ENCODE measurements around the gene HDAC4. TPM values are rescaled to one million over a fixed set of nuclear protein-coding genes. Genes with fewer than 3 reads are reported as not detected.

HDAC4 gene
- total and polyA plus RNA-seq, 5 donors, result 7.8 to 29.1 (median 22.5) TPM

DNA sequence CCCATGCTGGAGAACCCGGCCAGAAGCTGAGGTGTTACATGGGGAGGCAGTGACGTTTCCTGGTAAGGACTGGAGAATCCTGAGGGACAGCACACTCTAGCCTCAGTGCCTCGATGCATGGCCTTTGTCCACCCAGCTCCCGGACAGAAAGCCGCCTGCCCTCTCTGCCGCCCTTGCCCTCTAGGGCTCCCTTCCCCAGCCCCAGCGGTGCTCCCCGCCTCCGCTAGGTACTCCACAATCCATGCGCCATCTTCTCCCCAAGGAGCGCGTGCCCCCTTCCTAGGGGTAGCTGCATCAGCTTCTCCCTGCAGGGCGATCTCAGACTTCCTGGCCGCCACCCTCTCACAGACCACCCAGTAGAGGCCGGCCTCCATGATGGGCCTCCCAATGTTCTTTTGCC lies 301.3 kb downstream of the HDAC4 start:
- Histone ChIP-seq H3K9me3 (ENCODE audit: control insufficient read depth, low read length) (no peaks in the 10 kb centered on the region), H3K4me1 (ENCODE audit: control insufficient read depth, insufficient read depth, low read length) (no peaks in the 10 kb centered on the region), H3K27me3 (ENCODE audit: control insufficient read depth, insufficient read depth) (no peaks in the 10 kb centered on the region), H3K27ac (ENCODE audit: low read length) (no peak overlapping the region), H3K4me3 (ENCODE audit: low read length) (no peak overlapping the region)
- 94% methylated on average over 15 of the region's 15 CpGs for WGBS
- no peak for ATAC-seq
- intact Hi-C loops (cut with DNase I), result no loop called here
- no peak for DNase-seq

DNA sequence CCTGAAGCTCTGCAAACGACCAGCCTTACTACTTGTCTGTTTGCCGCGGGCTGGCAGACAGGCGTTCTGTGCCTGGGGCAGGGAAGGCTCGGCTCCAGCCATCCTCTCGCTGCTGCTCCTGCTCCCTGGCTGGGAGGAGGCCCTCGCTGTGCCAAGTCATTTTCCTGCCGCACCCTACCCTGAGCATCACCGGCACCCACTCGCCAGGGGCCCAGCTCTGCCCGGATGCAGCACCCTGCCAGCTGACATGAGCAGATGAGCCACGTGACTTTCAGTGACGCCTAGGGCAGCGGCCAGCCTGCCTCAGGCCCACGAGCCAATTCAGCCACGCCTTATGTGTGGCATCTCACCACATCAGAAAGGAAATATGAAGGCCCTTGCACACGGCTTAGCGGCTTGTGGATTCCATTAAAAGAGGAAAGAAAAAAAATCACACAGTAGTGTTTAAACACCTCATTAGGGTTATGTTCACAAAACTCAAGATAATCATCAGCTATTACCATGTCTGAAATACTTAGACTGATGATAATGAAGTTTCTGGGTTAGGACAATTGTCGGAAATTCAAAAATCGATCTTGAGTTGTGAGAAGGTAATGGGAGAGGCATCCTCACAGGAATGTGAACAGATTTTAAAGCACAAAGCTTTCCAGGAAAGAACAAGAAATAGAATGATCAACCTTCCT lies 302.4 kb downstream of the HDAC4 start:
- Histone ChIP-seq H3K27me3 (ENCODE audit: control insufficient read depth, insufficient read depth) (no peaks in the 10 kb centered on the region), H3K4me3 (ENCODE audit: low read length) (no peak overlapping the region), H3K9me3 (ENCODE audit: control insufficient read depth, low read length) (no peaks in the 10 kb centered on the region), H3K27ac (ENCODE audit: low read length) (no peak overlapping the region), H3K4me1 (ENCODE audit: control insufficient read depth, insufficient read depth, low read length) (no peaks in the 10 kb centered on the region)
- intact Hi-C loops (cut with DNase I), result no loop called here
- DNase-seq (no peak), ATAC-seq (no peak)
- WGBS, result 78% methylated on average over 20 of the region's 20 CpGs

DNA sequence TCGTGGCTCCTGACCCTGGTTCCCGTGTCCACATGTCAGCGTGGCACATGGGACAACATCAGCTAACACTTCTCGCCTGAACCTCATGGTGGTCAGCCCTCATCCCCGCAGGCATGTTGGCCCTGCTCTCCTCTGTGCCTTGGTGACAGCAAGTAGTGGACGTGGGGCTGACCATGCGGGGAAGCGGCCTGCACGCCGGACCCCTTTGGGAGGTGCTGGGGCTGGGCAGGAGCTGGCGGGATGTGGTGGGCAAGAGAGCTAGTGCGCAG lies 303.5 kb downstream of the HDAC4 start:
- ATAC-seq, result no peak
- intact Hi-C loops (cut with DNase I), result no loop called here
- no peaks in the 10 kb centered on the region for H3K9me3 ChIP-seq (ENCODE audit: control insufficient read depth, low read length)
- no peak for DNase-seq
- no peak overlapping the region for H3K4me3 ChIP-seq (ENCODE audit: low read length)
- H3K27me3 ChIP-seq (ENCODE audit: control insufficient read depth, insufficient read depth), result no peaks in the 10 kb centered on the region
- no peaks in the 10 kb centered on the region for H3K4me1 ChIP-seq (ENCODE audit: control insufficient read depth, insufficient read depth, low read length)
- no peak overlapping the region for H3K27ac ChIP-seq (ENCODE audit: low read length)
- 88% methylated on average over 12 of the region's 12 CpGs for WGBS

DNA sequence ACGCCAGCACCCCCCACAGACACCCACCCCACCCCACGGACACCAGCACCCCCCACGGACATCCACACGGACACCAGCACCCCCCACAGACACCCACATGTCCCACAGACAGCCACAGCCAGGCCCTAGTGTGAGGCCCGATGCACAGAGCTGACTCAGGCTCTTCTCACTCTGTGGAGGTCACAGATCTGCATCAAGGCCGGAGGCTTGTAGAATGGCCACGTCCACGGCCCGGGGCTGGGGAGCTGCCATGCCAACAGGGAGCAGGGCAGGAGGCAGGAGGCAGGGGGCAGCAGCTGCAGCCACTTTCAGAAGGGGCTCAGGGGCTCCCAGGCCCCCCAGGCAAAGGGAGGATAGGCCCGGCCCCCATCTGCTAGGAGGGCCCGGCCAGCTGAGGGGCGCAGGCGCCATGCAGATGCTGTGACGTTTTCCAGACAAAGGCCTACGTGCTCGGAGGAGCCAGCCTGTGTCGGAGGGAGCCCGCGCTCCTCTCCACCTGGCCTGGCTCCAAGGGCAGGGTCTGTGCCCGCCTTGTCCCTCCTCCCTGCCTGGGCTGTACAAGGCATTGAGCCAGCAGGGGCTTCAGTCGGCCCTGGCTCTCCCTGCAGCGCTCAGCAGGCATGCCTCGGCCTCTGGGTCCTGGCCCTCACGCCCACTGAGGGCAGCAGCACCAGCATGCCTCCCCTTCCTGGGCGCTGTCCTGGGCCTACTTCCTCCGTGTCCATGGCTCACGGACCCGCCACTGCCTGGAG lies 304.0 kb downstream of the HDAC4 start:
- no peaks in the 10 kb centered on the region for H3K27me3 ChIP-seq (ENCODE audit: control insufficient read depth, insufficient read depth)
- no peaks in the 10 kb centered on the region for H3K4me1 ChIP-seq (ENCODE audit: control insufficient read depth, insufficient read depth, low read length)
- DNase-seq (no peak), ATAC-seq (no peak)
- WGBS, result 85% methylated on average over 28 of the region's 28 CpGs
- H3K4me3 ChIP-seq (ENCODE audit: low read length), result no peak overlapping the region
- no peaks in the 10 kb centered on the region for H3K9me3 ChIP-seq (ENCODE audit: control insufficient read depth, low read length)
- H3K27ac ChIP-seq (ENCODE audit: low read length), result no peak overlapping the region
- intact Hi-C loops (cut with DNase I), result no loop called here

DNA sequence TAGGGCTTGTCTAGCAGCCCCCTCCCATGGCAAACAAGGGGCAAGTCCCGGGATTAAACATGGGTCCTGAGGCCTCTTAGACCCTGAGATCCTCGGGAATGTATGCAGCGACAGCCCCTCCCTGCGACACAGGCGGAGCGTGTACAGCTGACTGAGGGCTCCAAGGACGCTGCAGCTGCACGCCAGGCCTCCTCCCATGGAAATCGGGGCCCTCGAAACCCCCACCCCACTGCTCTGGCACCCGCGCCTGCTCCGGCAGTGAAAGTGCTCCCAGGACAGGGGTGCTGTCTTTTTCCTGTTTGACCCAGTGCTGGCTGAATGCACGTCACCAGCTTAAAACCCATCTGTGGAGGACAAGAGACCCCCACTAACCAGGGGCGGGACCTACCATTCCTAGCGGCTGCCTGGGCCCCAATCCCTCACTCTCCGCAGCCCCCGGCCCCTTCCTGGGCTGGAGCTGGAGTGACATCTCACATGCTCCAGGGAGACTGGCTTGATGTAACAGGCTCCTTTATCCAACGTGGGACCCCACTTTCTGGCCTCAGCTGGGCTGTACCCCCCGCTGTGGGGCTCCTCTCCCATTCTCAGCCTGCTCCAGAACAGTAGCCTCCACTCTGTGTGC lies 305.2 kb downstream of the HDAC4 start:
- Histone ChIP-seq H3K27ac (ENCODE audit: low read length) (no peak overlapping the region), H3K9me3 (ENCODE audit: control insufficient read depth, low read length) (no peaks in the 10 kb centered on the region), H3K4me3 (ENCODE audit: low read length) (no peak overlapping the region), H3K4me1 (ENCODE audit: control insufficient read depth, insufficient read depth, low read length) (no peaks in the 10 kb centered on the region), H3K27me3 (ENCODE audit: control insufficient read depth, insufficient read depth) (no peaks in the 10 kb centered on the region)
- intact Hi-C loops (cut with DNase I), result no loop called here
- WGBS, result 95% methylated on average over 20 of the region's 20 CpGs
- no peak for ATAC-seq
- no peak for DNase-seq

DNA sequence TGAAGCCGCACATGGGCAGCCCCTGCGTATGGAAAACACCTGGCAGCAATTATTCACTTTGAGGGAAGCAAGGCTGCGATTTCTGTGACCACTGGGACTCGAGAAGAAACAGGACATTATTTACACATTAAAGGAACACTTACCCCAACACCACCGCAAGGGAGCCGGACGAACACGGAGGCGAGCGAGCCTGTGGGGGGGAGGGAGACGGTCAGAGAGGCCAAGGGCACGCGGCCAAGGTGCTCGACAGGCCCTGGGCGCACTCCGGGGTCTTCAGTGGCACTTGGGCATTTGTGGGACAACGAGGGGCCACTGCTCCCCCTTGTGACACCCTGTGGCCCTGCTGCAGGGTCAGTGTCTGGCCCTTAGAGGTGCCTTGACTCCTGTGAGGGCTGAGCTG lies 306.0 kb downstream of the HDAC4 start:
- no peaks in the 10 kb centered on the region for H3K4me1 ChIP-seq (ENCODE audit: control insufficient read depth, insufficient read depth, low read length)
- H3K27me3 ChIP-seq (ENCODE audit: control insufficient read depth, insufficient read depth), result no peaks in the 10 kb centered on the region
- 91% methylated on average over 17 of the region's 17 CpGs for WGBS
- no peak overlapping the region for H3K27ac ChIP-seq (ENCODE audit: low read length)
- DNase-seq (no peak), ATAC-seq (no peak)
- no peaks in the 10 kb centered on the region for H3K9me3 ChIP-seq (ENCODE audit: control insufficient read depth, low read length)
- no peak overlapping the region for H3K4me3 ChIP-seq (ENCODE audit: low read length)
- intact Hi-C loops (cut with DNase I), result no loop called here

DNA sequence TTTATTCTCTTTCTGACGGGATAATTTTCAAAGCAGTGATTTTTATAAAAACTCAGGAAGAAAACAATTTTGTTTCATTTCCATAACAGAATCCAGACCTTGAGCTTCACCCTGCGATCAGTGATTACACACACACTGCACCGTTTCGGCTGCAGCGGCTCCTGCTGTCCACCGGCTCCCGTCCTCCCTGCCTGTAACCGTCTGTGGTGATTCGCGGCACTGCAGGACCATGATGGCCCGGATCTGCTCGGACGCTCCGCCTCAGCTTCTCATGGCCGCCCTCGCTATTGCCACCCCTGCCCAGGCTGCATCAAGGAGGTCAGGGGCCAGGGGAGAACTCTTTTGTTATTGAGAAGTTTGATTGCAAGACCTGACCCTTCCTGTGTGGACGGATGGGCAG lies 306.9 kb downstream of the HDAC4 start:
- no peaks in the 10 kb centered on the region for H3K9me3 ChIP-seq (ENCODE audit: control insufficient read depth, low read length)
- H3K27ac ChIP-seq (ENCODE audit: low read length), result no peak overlapping the region
- ATAC-seq (no peak), DNase-seq (peak in 1 of 3 donors; percentile 30)
- no peaks in the 10 kb centered on the region for H3K27me3 ChIP-seq (ENCODE audit: control insufficient read depth, insufficient read depth)
- no peaks in the 10 kb centered on the region for H3K4me1 ChIP-seq (ENCODE audit: control insufficient read depth, insufficient read depth, low read length)
- 93% methylated on average over 17 of the region's 17 CpGs for WGBS
- no peak overlapping the region for H3K4me3 ChIP-seq (ENCODE audit: low read length)
- intact Hi-C loops (cut with DNase I), result no loop called here

DNA sequence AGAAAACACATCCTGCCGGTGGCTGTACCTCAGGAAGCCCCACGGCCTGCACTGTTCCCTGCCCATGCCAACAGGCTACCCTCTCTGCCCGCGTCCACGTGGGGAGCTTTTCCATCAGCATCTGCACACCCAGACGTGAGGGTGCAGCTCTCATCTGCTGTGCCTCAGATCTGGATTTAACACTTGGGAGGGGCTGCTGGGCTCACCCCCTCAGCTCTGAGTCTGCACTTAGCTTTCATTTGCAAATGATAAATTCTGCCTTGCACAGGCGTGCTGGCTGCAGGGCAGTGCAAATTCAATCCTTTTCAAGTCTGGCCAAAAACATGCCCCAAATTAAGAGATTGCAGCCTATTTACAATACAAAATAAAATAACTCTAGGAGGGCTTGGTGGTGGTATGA lies 307.3 kb downstream of the HDAC4 start:
- DNase-seq (no peak), ATAC-seq (no peak)
- H3K4me3 ChIP-seq (ENCODE audit: low read length), result no peak overlapping the region
- H3K27ac ChIP-seq (ENCODE audit: low read length), result no peak overlapping the region
- WGBS, result 73% methylated on average over 7 of the region's 7 CpGs
- intact Hi-C loops (cut with DNase I), result no loop called here
- no peaks in the 10 kb centered on the region for H3K27me3 ChIP-seq (ENCODE audit: control insufficient read depth, insufficient read depth)
- H3K9me3 ChIP-seq (ENCODE audit: control insufficient read depth, low read length), result no peaks in the 10 kb centered on the region
- H3K4me1 ChIP-seq (ENCODE audit: control insufficient read depth, insufficient read depth, low read length), result no peaks in the 10 kb centered on the region

DNA sequence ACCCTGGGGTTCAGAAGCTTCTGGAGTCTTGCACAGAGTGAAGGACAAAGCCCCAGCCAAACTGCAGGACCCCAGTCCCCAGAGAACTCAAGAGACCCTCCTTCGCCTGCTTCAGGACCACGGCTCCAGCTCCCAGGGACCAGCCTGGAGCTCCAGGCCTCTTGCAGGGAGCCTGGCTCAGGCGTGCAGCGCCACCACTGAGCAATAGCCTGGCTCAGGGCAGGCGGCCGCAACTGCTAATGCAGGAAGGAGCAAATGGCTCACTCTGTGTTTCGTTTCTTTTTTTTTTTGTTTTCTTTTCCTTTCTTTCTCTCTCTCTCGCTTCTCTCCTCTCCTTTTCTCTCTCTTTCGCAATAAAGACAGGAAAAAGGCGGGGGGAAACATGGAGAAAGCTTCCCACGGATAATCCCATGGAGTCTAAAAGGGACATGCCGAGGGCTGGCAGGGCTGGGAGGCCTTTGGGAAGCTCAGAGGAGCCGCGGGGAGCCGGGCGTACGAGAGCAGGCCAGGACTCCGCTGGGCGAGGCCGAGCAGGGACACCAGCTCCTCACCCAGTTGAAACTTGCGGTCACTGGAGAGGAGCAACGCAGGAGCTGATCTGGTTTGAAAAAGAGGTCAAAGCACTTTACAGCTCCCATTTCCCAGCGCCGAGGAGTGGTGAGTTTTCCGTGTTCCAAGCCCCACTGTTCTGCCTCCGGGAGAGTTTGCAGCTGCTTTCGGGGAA lies 308.1 kb downstream of the HDAC4 start:
- ATAC-seq (no peak), DNase-seq (peak in 1 of 3 donors; percentile 17)
- H3K27ac ChIP-seq (ENCODE audit: low read length), result no peak overlapping the region
- H3K27me3 ChIP-seq (ENCODE audit: control insufficient read depth, insufficient read depth), result no peaks in the 10 kb centered on the region
- intact Hi-C loops (cut with DNase I), result no loop called here
- no peaks in the 10 kb centered on the region for H3K9me3 ChIP-seq (ENCODE audit: control insufficient read depth, low read length)
- H3K4me3 ChIP-seq (ENCODE audit: low read length), result no peak overlapping the region
- no peaks in the 10 kb centered on the region for H3K4me1 ChIP-seq (ENCODE audit: control insufficient read depth, insufficient read depth, low read length)
- 90% methylated on average over 27 of the region's 27 CpGs for WGBS

DNA sequence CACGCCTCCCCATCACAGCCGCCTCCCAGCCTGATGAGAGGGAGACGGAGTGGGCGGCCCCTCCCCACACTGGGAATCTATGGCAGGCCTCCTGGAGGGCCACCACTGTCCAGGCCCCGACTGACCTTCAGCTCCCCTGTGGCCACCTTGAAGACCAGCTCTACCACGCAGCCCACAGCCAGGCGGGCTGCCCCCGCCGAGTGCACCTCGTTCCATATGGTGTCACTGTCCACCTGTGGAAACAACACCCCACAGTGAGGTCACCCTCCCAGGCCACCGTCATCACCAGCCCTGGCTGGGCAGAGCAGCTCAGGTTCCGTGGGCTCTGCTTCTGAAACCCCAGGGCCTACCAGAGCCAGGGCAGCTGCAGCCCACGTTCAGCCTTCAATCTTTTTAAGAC lies 310.9 kb downstream of the HDAC4 start:
- peak in 1 of 2 donors; percentile 17 for ATAC-seq
- Histone ChIP-seq H3K27ac (ENCODE audit: low read length) (no peak overlapping the region), H3K27me3 (ENCODE audit: control insufficient read depth, insufficient read depth) (no peaks in the 10 kb centered on the region), H3K9me3 (ENCODE audit: control insufficient read depth, low read length) (no peaks in the 10 kb centered on the region), H3K4me1 (ENCODE audit: control insufficient read depth, insufficient read depth, low read length) (no peaks in the 10 kb centered on the region), H3K4me3 (ENCODE audit: low read length) (no peak overlapping the region)
- 91% methylated on average over 13 of the region's 13 CpGs for WGBS
- intact Hi-C loops (cut with DNase I), result no loop called here
- no peak for DNase-seq

DNA sequence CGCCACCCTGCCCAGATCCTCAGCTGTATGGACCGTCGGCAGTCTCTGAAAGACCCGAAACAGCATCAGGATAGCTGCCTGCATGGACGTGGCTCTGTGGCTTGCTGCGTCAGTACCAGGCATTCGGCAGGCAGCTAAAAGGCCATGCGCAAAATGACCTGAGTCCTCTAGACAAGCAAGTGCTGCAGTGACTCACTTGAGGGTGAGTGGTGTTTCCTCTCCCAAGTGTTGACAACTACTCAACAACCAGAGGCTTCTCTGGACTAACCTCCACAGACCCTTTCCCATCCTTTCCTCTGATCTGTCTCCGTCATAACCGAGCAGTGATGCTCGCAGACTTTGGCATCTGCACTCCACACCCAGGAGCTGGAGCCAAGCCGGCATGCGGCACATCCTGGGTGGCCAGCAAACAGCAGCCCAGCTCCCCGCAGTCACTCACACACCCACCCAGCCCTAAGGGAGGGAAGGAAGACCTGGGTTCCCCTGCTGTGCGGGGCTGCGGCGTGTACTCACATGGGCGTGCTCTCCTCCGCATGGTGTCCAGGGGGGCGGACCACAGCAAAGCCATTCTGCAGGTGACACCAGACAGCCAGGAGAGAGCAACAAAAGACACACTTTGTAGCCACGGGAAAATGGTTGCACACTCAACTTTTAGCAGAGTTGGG lies 313.6 kb downstream of the HDAC4 start:
- no peaks in the 10 kb centered on the region for H3K27me3 ChIP-seq (ENCODE audit: control insufficient read depth, insufficient read depth)
- no peak overlapping the region for H3K4me3 ChIP-seq (ENCODE audit: low read length)
- no peak for ATAC-seq
- 89% methylated on average over 21 of the region's 21 CpGs for WGBS
- intact Hi-C loops (cut with DNase I), result no loop called here
- no peak overlapping the region for H3K27ac ChIP-seq (ENCODE audit: low read length)
- DNase-seq, result no peak
- no peaks in the 10 kb centered on the region for H3K9me3 ChIP-seq (ENCODE audit: control insufficient read depth, low read length)
- H3K4me1 ChIP-seq (ENCODE audit: control insufficient read depth, insufficient read depth, low read length), result no peaks in the 10 kb centered on the region

Data from right cardiac atrium (tissue), 5 donors.